K562 (cell line): ENCODE measurements around the gene UBE2D2. TPM values are rescaled to one million over a fixed set of nuclear protein-coding genes. Genes with fewer than 3 reads are reported as not detected.
A peak's percentile ranks its signal among the peaks of the same experiment; 100 is the strongest.

ENCODE experiments used
- ATAC-seq: fragments of 200-7000 bp; cut with Tn5 transposase; 3 replicates; pipeline ENCODE4 v1.9.1; 2020; ENCODE audit warnings: moderate library complexity
- BruUV-seq: library from RNA; stranded (reverse); fragments of 400-500 nt; replicated peaks from 2 replicates; lab custom pipeline; 2021; lab: Mats Ljungman, UMichigan
- CTCF ChIA-PET: fragments of 300-600 bp; formaldehyde crosslinking; extraction: SDS; loops from one replicate; lab custom pipeline; 2021; ENCODE audit warnings: low intra/inter-chr PET ratio; lab: Yijun Ruan, JAX
- POLR2A ChIA-PET: fragments of 300-600, 350-650 bp; sonication (Branson Sonifier 250); formaldehyde crosslinking; extraction: SDS; loops from one replicate; lab custom pipeline; 2021; ENCODE audit warnings: antibody characterized with exemption, inconsistent platforms; lab: Yijun Ruan, JAX
- DNase-seq, 4 experiments: peaks; one replicate each; pipeline versions ENCODE4 v3.0.0 to v3.0.0-alpha.2; 2011 to 2018; ENCODE audit warnings: low spot score in 3 of 4, mixed read lengths in 3 of 4; ENCODE audit errors: extremely low read depth in 1 of 4
- FAIRE-seq: peaks from 2 replicates; lab custom pipeline; 2011; peaks lifted over from hg19 to GRCh38; lab: Jason Lieb, UNC
- H2AFZ ChIP-seq: 2 replicates; pipeline ENCODE4 v1.6.0; 2011; ENCODE audit warnings: low read depth, low read length, control low read depth, inconsistent platforms
- H3K27ac ChIP-seq: fragments of 200-600 bp; 3 replicates; pipeline ENCODE4 v1.8.0; 2011; ENCODE audit warnings: low read depth, mild to moderate bottlenecking, control low read depth, inconsistent platforms, low read length, moderate library complexity, mixed read lengths; ENCODE audit errors: extremely low read depth
- H3K27me3 ChIP-seq, 2 experiments: fragments of 300-600 bp in 1 of 2; 2 replicates in 1 of 2; 3 replicates in 1 of 2; pipeline versions ENCODE4 v1.6.0 to v1.8.0; 2011; ENCODE audit warnings: inconsistent platforms in 2 of 2, low read length in 2 of 2, mild to moderate bottlenecking in 1 of 2, mixed read lengths in 1 of 2, moderate library complexity in 1 of 2; ENCODE audit not compliant: control insufficient read depth in 2 of 2, insufficient read depth in 2 of 2
- H3K36me3 ChIP-seq: fragments of 300-600 bp; 3 replicates; pipeline ENCODE4 v1.8.0; 2011; ENCODE audit warnings: mild to moderate bottlenecking, low read length, inconsistent platforms; ENCODE audit not compliant: control insufficient read depth, insufficient read depth
- H3K4me1 ChIP-seq, 2 experiments: fragments of 200-600 bp in 1 of 2; replicated peaks in 1 of 2; 2 replicates in 1 of 2; 3 replicates in 1 of 2; pipeline versions ENCODE4 v1.5.1 to v1.8.0; 2011; ENCODE audit warnings: inconsistent platforms in 2 of 2, low read length in 2 of 2, mild to moderate bottlenecking in 1 of 2, mixed read lengths in 1 of 2, moderate library complexity in 1 of 2; ENCODE audit not compliant: control insufficient read depth in 2 of 2, insufficient read depth in 2 of 2
- H3K4me2 ChIP-seq: 2 replicates; pipeline ENCODE4 v1.6.1; 2011; ENCODE audit warnings: low read length, control low read depth, inconsistent platforms, mixed read lengths; ENCODE audit not compliant: insufficient read depth
- H3K4me3 ChIP-seq: fragments of 200-600 bp; sonication (generic), shearing (Covaris generic); 2 replicates; pipeline ENCODE4 v1.5.1; 2016; ENCODE audit warnings: control low read depth, inconsistent platforms
- H3K79me2 ChIP-seq: fragments of 200-600 bp; 3 replicates; pipeline ENCODE4 v1.8.0; 2011; ENCODE audit warnings: low read length, inconsistent platforms; ENCODE audit not compliant: control insufficient read depth, insufficient read depth
- H3K9ac ChIP-seq, 2 experiments: 2 replicates each; pipeline versions ENCODE4 v1.6.0 to v1.6.1; 2011; ENCODE audit warnings: low read depth in 2 of 2, low read length in 2 of 2, control low read depth in 1 of 2, inconsistent platforms in 1 of 2, mild to moderate bottlenecking in 1 of 2, mixed read lengths in 1 of 2; ENCODE audit not compliant: insufficient read depth in 1 of 2
- H3K9me1 ChIP-seq: one replicate; pipeline ENCODE4 v1.6.0; 2011; ENCODE audit warnings: inconsistent platforms, mild to moderate bottlenecking, low read length, moderate library complexity; ENCODE audit not compliant: control insufficient read depth, insufficient read depth
- H3K9me3 ChIP-seq: replicated peaks from 2 replicates; pipeline ENCODE4 v1.5.1; 2011; ENCODE audit warnings: low read depth, low read length, inconsistent platforms; ENCODE audit not compliant: control insufficient read depth, insufficient read depth
- H4K20me1 ChIP-seq: replicated peaks from 2 replicates; pipeline ENCODE4 v1.6.1; 2011; ENCODE audit warnings: low read length, inconsistent platforms, mixed read lengths; ENCODE audit not compliant: control insufficient read depth, insufficient read depth
- CEBPB ChIP-seq: fragments of 450-650 bp; IDR thresholded peaks from 2 replicates; pipeline ENCODE4 v1.6.1; 2016; ENCODE audit warnings: missing genetic modification characterization, missing compliant biosample characterization
- E2F8 ChIP-seq: fragments of 450-650 bp; IDR thresholded peaks from 2 replicates; pipeline ENCODE4 v1.7.1; 2018; ENCODE audit warnings: mild to moderate bottlenecking, low read depth; ENCODE audit not compliant: partially characterized antibody
- GTF2A2 ChIP-seq: IDR thresholded peaks from 2 replicates; pipeline ENCODE4 v1.6.1; 2016; ENCODE audit warnings: mild to moderate bottlenecking, missing genetic modification characterization, missing compliant biosample characterization
- GTF3C2 ChIP-seq: IDR thresholded peaks from 3 replicates; pipeline ENCODE4 v1.6.1; 2011; ENCODE audit warnings: borderline replicate concordance, mild to moderate bottlenecking, moderate library complexity; ENCODE audit not compliant: insufficient read length; ENCODE audit errors: extremely low read depth
- MCM5 ChIP-seq: fragments of 450-650 bp; IDR thresholded peaks from 2 replicates; pipeline ENCODE4 v1.6.1; 2016; ENCODE audit warnings: low read depth
- NCOA6 ChIP-seq: fragments of 450-650 bp; IDR thresholded peaks from 2 replicates; pipeline ENCODE4 v1.6.1; 2017; ENCODE audit warnings: mild to moderate bottlenecking
- NR2F6 ChIP-seq: fragments of 450-650 bp; formaldehyde crosslinking; IDR thresholded peaks from 2 replicates; pipeline ENCODE4 v1.4.0; 2020; ENCODE audit warnings: mild to moderate bottlenecking
- ZNF282 ChIP-seq: sonication (generic); formaldehyde crosslinking; IDR thresholded peaks from 2 replicates; pipeline ENCODE4 v1.8.1; 2023; ENCODE audit warnings: missing genetic modification reagents
- ZNF583 ChIP-seq: fragments of 250-450 bp; sonication (Bioruptor Pico); IDR thresholded peaks from 2 replicates; pipeline ENCODE4 v1.4.0; 2020
- WGBS: fragments of 100-300 bp; shearing (Covaris generic); methylation state at CpG from one replicate; pipeline ENCODE4 v1.1.6; 2016; ENCODE audit warnings: low coverage, mixed read lengths; ENCODE audit not compliant: insufficient coverage; ENCODE audit errors: missing lambda C conversion rate; 5-methylcytosine and 5-hydroxymethylcytosine counted together
- in situ Hi-C: fragments of 300-500 bp; cut with MboI; formaldehyde crosslinking; loops from 4 replicates; pipeline ENCODE4 v1.15.0; 2018; ENCODE audit warnings: inconsistent platforms, mixed read lengths
- intact Hi-C: fragments of 100-400 bp; cut with micrococcal nuclease; formaldehyde crosslinking; loops from 2 replicates; pipeline ENCODE4 v1.14.2; 2022
- polyA plus RNA-seq, 8 experiments: library from polyadenylated mRNA; depleted of rRNA in 4 of 8; stranded (reverse) in 5 of 8; unstranded in 3 of 8; fragments of >200 nt; fragmentation: Nextera tagmentation in 2 of 8; fragmentation: Illumina TruSeq in 1 of 8; extraction: Ambion mirVana in 2 of 8; extraction: Trizol in 1 of 8; gene quantifications; 2 replicates each; pipeline versions ENCODE4 v1.2.1 to v1.2.3, GENCODE V29; 2011 to 2014; ENCODE audit warnings: inconsistent platforms in 1 of 8, missing spikeins in 1 of 8
- total RNA-seq, 7 experiments: library from RNA; depleted of rRNA in 6 of 7; stranded (reverse); fragments of >200 nt in 6 of 7; fragmentation: Illumina TruSeq in 2 of 7; extraction: Trizol in 2 of 7; gene quantifications; 2 replicates each; pipeline versions ENCODE4 v1.2.1 to v1.2.3, GENCODE V29; 2011 to 2021; ENCODE audit warnings: low replicate concordance in 1 of 7

UBE2D2 gene
- total and polyA plus RNA-seq, 9 of the 15 experiments (the other 6 are each of a cell fraction or from before 2014, with no cell fraction given), result 53.6 to 198 (median 122) TPM

GRCh38 chr5:139566611-139567010 lies 5.5 kb downstream of the UBE2D2 start:
- intact Hi-C loops (loop anchor here (10.0 kb wide), 1 partner anchor 128 kb away; no protein-coding TSS in a partner anchor), in situ Hi-C loops (no loop called here)
- H3K4me2 ChIP-seq, result no peak overlapping the region
- H3K27me3 ChIP-seq, result no peaks in the 10 kb centered on the region
- no TSS peak for BruUV-seq
- peaks cover 99% of the 10 kb centered on the region for H3K79me2 ChIP-seq
- ChIA-PET CTCF (interaction anchor here (0.6 kb wide), 1 partner anchor 144 kb away, joined by 7 read pairs; no protein-coding TSS in a partner anchor), POLR2A (interaction anchor here (0.8 to 3.1 kb wide), 3 partner anchors 9 to 64 kb away, joined by 3 to 19 read pairs (median 3); no protein-coding TSS in a partner anchor)
- H3K9me1 ChIP-seq, result no peaks in the 10 kb centered on the region
- H3K9me3 ChIP-seq, result no peaks in the 10 kb centered on the region
- peaks cover 21% of the 10 kb centered on the region for H4K20me1 ChIP-seq
- H3K27ac ChIP-seq, result no peak overlapping the region
- 93% methylated on average over 4 of the region's 5 CpGs for WGBS
- peaks cover 15 to 16% of the 10 kb centered on the region in 2 experiments; a peak in 4 of 5 replicates for H3K4me1 ChIP-seq
- ATAC-seq (no peak), FAIRE-seq (no peak), DNase-seq (no peak)
- peaks cover 73% of the 10 kb centered on the region for H3K36me3 ChIP-seq
- H2AFZ ChIP-seq, result no peak overlapping the region
- TF ChIP-seq NR2F6 (CRISPR knock-in tag), result no peak
- TF ChIP-seq CEBPB (tag), result 0 out of 2 replicates have a peak, but pooled peaks have one; percentile 30
- H3K9ac ChIP-seq, result no peak overlapping the region
- no peak overlapping the region for H3K4me3 ChIP-seq

GRCh38 chr5:139569270-139569955 lies 8.3 kb downstream of the UBE2D2 start:
- H3K9me3 ChIP-seq, result no peaks in the 10 kb centered on the region
- no peak overlapping the region for H3K4me2 ChIP-seq
- 77% methylated on average over 2 of the region's 2 CpGs for WGBS
- H3K27me3 ChIP-seq, result no peaks in the 10 kb centered on the region
- H3K4me3 ChIP-seq, result no peak overlapping the region
- intact Hi-C loops, result loop anchor here (10.0 kb wide), 1 partner anchor 125 kb away; no protein-coding TSS in a partner anchor
- H2AFZ ChIP-seq, result no peak overlapping the region
- H4K20me1 ChIP-seq, result peaks cover 15% of the 10 kb centered on the region; the same call in 1 of the 2 replicates
- no peak overlapping the region for H3K9ac ChIP-seq
- ChIA-PET CTCF (no interaction called here), POLR2A (interaction anchor here (0.6 to 1.4 kb wide), 4 partner anchors 8 to 19 kb away, joined by 3 to 8 read pairs (median 3); partner anchors contain the start of gene UBE2D2)
- H3K4me1 ChIP-seq, result peaks cover 12 to 15% of the 10 kb centered on the region in 2 experiments; a peak in 4 of 5 replicates
- DNase-seq (no peak), FAIRE-seq (no peak), ATAC-seq (no peak)
- in situ Hi-C loops, result no loop called here
- no TSS peak for BruUV-seq
- H3K36me3 ChIP-seq, result peaks cover 78% of the 10 kb centered on the region
- no peak overlapping the region for H3K27ac ChIP-seq
- H3K9me1 ChIP-seq, result no peaks in the 10 kb centered on the region
- peaks cover 93% of the 10 kb centered on the region for H3K79me2 ChIP-seq
- no peak for TF ChIP-seq GTF2A2 (tag)
- TF ChIP-seq NCOA6, result no peak
- TF ChIP-seq E2F8, result no peak
- no peak for TF ChIP-seq ZNF282 (CRISPR knock-in tag)
- TF ChIP-seq ZNF583 (CRISPR knock-in tag), result no peak
- no peak for TF ChIP-seq MCM5
- no peak for TF ChIP-seq GTF3C2
